ENCODE data around the gene DNM1L.

Gene DNM1L

GRCh38 chr12:32679091-32679919, at the start of gene DNM1L:
TSS of gene DNM1L (plus strand) at chr12:32679301. CDS start at chr12:32679364, 63 bp downstream.
- peak; percentile 90 for DNase-seq

- no peak for DNase-seq
Measured at GRCh38 chr12:32641287-32641901, 37.7 kb upstream of the DNM1L start.

- no peak for DNase-seq
Measured at GRCh38 chr12:32644431-32644830, 34.7 kb upstream of the DNM1L start.

GRCh38 chr12:32647275-32647674, 31.8 kb upstream of the DNM1L start:
- no peak for DNase-seq

GRCh38 chr12:32650508-32650907, 28.6 kb upstream of the DNM1L start:
- DNase-seq: no peak

- DNase-seq: no peak
Measured at GRCh38 chr12:32651151-32651955, 27.7 kb upstream of the DNM1L start.

- DNase-seq: no peak
Measured at GRCh38 chr12:32651956-32652210, 27.2 kb upstream of the DNM1L start.

- DNase-seq: no peak
Measured at GRCh38 chr12:32659908-32660440, 19.1 kb upstream of the DNM1L start.

GRCh38 chr12:32661706-32662105, 17.4 kb upstream of the DNM1L start:
- DNase-seq: no peak

GRCh38 chr12:32662665-32663064, 16.4 kb upstream of the DNM1L start:
- DNase-seq: no peak

- no peak for DNase-seq
Measured at GRCh38 chr12:32666018-32666417, 13.1 kb upstream of the DNM1L start.

GRCh38 chr12:32669584-32669983, 9.5 kb upstream of the DNM1L start:
- no peak for DNase-seq

- DNase-seq: peak; percentile 77
Measured at GRCh38 chr12:32671930-32672780, 6.9 kb upstream of the DNM1L start.

GRCh38 chr12:32679920-32680237, 778 bp downstream of the DNM1L start:
- DNase-seq: no peak

GRCh38 chr12:32680787-32681186, 1.7 kb downstream of the DNM1L start:
- no peak for DNase-seq

GRCh38 chr12:32681272-32681671, 2.2 kb downstream of the DNM1L start:
- no peak for DNase-seq

- no peak for DNase-seq
Measured at GRCh38 chr12:32686340-32686739, 7.2 kb downstream of the DNM1L start.

GRCh38 chr12:32688786-32689185, 9.7 kb downstream of the DNM1L start:
- DNase-seq: no peak

GRCh38 chr12:32690927-32691326, 11.8 kb downstream of the DNM1L start:
- DNase-seq: no peak

- DNase-seq: no peak
Measured at GRCh38 chr12:32692358-32692757, 13.3 kb downstream of the DNM1L start.

GRCh38 chr12:32693036-32693435, 13.9 kb downstream of the DNM1L start:
- DNase-seq: no peak

GRCh38 chr12:32695787-32696186, 16.7 kb downstream of the DNM1L start:
- no peak for DNase-seq

GRCh38 chr12:32697445-32697844, 18.3 kb downstream of the DNM1L start:
- DNase-seq: no peak
